ENCODE results near the gene RXFP1. TPM values are rescaled to one million over a fixed set of nuclear protein-coding genes. Genes with fewer than 3 reads are reported as not detected.

The RXFP1 gene
- total and polyA plus RNA-seq, 4 donors: 0.24 to 1.5 (median 0.80) TPM

- Histone ChIP-seq H3K27ac (ENCODE audit: low read depth in 1 of 2, low read length in 2 of 2) (no peak overlapping the region), H3K36me3 (ENCODE audit: control insufficient read depth in 4 of 4, insufficient read depth in 3 of 4, low read depth in 1 of 4, low read length in 3 of 4) (no peaks in the 10 kb centered on the region), H3K27me3 (ENCODE audit: control insufficient read depth in 4 of 4, insufficient read depth in 4 of 4, low read length in 3 of 4) (no peaks in the 10 kb centered on the region), H3K4me3 (ENCODE audit: low read depth in 1 of 3, low read length in 3 of 3) (no peak overlapping the region), H3K9ac (ENCODE audit: low read depth in 1 of 2, low read length in 2 of 2) (no peak overlapping the region), H3K4me1 (ENCODE audit: control insufficient read depth in 4 of 4, insufficient read depth in 4 of 4, low read length in 3 of 4) (no peaks in the 10 kb centered on the region), H3K9me3 (ENCODE audit: control insufficient read depth in 4 of 4, low read length in 3 of 4) (no peaks in the 10 kb centered on the region)
- TF ChIP-seq NR2F2 (IDR thresholded peaks at IDR 0.05): no peak
- no peak for TF ChIP-seq HNF4G (IDR thresholded peaks at IDR 0.05)
- no peak for TF ChIP-seq CTCF (IDR thresholded peaks at IDR 0.05; ENCODE audit: low read depth, low read length, missing input control)
- TF ChIP-seq YY1 (IDR thresholded peaks at IDR 0.05): no peak
- no peak for TF ChIP-seq REST (IDR thresholded peaks at IDR 0.05)
- no peak for TF ChIP-seq EGR1 (IDR thresholded peaks at IDR 0.05; ENCODE audit: low read depth in 2 of 2)
- no peak for TF ChIP-seq ZBTB33 (IDR thresholded peaks at IDR 0.05)
- no peak for TF ChIP-seq RAD21 (IDR thresholded peaks at IDR 0.05)
- no peak for TF ChIP-seq FOXA1 (IDR thresholded peaks at IDR 0.05)
- no peak for TF ChIP-seq RXRA (IDR thresholded peaks at IDR 0.05)
- no peak for TF ChIP-seq HNF4A (conservative IDR thresholded peaks at IDR 0.05)
- TF ChIP-seq TAF1 (conservative IDR thresholded peaks at IDR 0.05): no peak
- TF ChIP-seq SP1 (IDR thresholded peaks at IDR 0.05): no peak
- TF ChIP-seq ATF3 (IDR thresholded peaks at IDR 0.05): no peak
- TF ChIP-seq FOXA2 (IDR thresholded peaks at IDR 0.05): no peak
- TF ChIP-seq JUND (IDR thresholded peaks at IDR 0.05): no peak
- no peak for TF ChIP-seq MAX (IDR thresholded peaks at IDR 0.05)
- TF ChIP-seq GABPA (IDR thresholded peaks at IDR 0.05 in 1 of 2, conservative IDR thresholded peaks at IDR 0.05 in 1 of 2): no peak
- no peak for DNase-seq (ENCODE audit: low spot score)
- WGBS: 89% methylated on average over 4 of the region's 4 CpGs
Observed at GRCh38 chr4:158621729-158622128, 100.0 kb downstream of the RXFP1 start.

Measured in liver (tissue), 9 donors.